Astrocyte of the spinal cord (primary cell): Measurements from ENCODE around the gene SPATA24.
"Not testable (repeated sequence)": the region's sequence is repeated elsewhere in the genome, so short reads cannot be mapped to it uniquely, and the experiment has no call there.

Experiments used
- DNase-seq: peaks from one replicate; pipeline ENCODE4 v3.0.0; 2011; ENCODE audit warnings: low read depth, low spot score
- H3K4me3 ChIP-seq: 2 replicates; pipeline ENCODE4 v1.5.1; 2011; ENCODE audit warnings: low read depth, mild to moderate bottlenecking, low read length, moderate library complexity
- CTCF ChIP-seq: IDR thresholded peaks from 2 replicates; pipeline ENCODE4 v1.5.1; 2012; ENCODE audit warnings: low read depth, mild to moderate bottlenecking, low read length, inconsistent platforms
- in situ Hi-C: cut with HindIII; loops from 2 replicates; pipeline ENCODE4 v1.10.0; 2017; ENCODE audit warnings: low sequenced_read_pairs

Gene SPATA24

GRCh38 chr5:139354186-139354585, 49.7 kb downstream of the SPATA24 start:
- no peak overlapping the region for H3K4me3 ChIP-seq
- in situ Hi-C loops: no loop called here
- DNase-seq: no peak
- no peak for TF ChIP-seq CTCF

- DNase-seq, H3K4me3 ChIP-seq, in situ Hi-C loops: not testable (repeated sequence)
Observed at GRCh38 chr5:139347863-139348262, 56.0 kb downstream of the SPATA24 start.
